OCI-LY7 (cell line): ENCODE results near the gene CCNE1.

Experiments used
- EZH2phosphoT487 ChIP-seq: fragments of 200-600 bp; sonication (generic); IDR thresholded peaks from 2 replicates; pipeline ENCODE4 v1.6.1; 2018; ENCODE audit warnings: low read depth, borderline replicate concordance, mild to moderate bottlenecking, mixed run types, antibody characterized with exemption, low read length, moderate library complexity, mixed read lengths
- TF ChIP-seq, protein P1 (sequence below): fragments of 200-600 bp; sonication (generic); conservative IDR thresholded peaks from 2 replicates; pipeline ENCODE4 v1.5.1; 2014; ENCODE audit warnings: mild to moderate bottlenecking, antibody characterized with exemption, low read length, moderate library complexity, mixed read lengths

- TF ChIP-seq, protein P1, sequence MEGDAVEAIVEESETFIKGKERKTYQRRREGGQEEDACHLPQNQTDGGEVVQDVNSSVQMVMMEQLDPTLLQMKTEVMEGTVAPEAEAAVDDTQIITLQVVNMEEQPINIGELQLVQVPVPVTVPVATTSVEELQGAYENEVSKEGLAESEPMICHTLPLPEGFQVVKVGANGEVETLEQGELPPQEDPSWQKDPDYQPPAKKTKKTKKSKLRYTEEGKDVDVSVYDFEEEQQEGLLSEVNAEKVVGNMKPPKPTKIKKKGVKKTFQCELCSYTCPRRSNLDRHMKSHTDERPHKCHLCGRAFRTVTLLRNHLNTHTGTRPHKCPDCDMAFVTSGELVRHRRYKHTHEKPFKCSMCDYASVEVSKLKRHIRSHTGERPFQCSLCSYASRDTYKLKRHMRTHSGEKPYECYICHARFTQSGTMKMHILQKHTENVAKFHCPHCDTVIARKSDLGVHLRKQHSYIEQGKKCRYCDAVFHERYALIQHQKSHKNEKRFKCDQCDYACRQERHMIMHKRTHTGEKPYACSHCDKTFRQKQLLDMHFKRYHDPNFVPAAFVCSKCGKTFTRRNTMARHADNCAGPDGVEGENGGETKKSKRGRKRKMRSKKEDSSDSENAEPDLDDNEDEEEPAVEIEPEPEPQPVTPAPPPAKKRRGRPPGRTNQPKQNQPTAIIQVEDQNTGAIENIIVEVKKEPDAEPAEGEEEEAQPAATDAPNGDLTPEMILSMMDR = no peak
- TF ChIP-seq EZH2phosphoT487 = no peak
Measured at GRCh38 chr19:29810504-29810871, 1.3 kb upstream of the CCNE1 start.
